HEK293 (cell line): ENCODE measurements around the gene ALDH9A1.

Experiments
- CTCF ChIA-PET: fragments of 350-600 bp; formaldehyde crosslinking; extraction: SDS; loops from one replicate; lab custom pipeline; 2021; ENCODE audit warnings: antibody characterized with exemption; lab: Yijun Ruan, JAX
- POLR2A ChIA-PET: fragments of 300-600 bp; formaldehyde crosslinking; extraction: SDS; loops from one replicate; lab custom pipeline; 2020; ENCODE audit warnings: antibody characterized with exemption, inconsistent platforms; lab: Yijun Ruan, JAX
- H3K27ac ChIP-seq: fragments of 200-500 bp; sonication (Bioruptor generic); 2 replicates; pipeline ENCODE4 v1.5.1; 2014; ENCODE audit warnings: low read depth, low read length, control low read depth, inconsistent platforms; ENCODE audit errors: extremely low read depth
- H3K36me3 ChIP-seq, 2 experiments: fragments of 200-500 bp in 1 of 2; sonication (Bioruptor generic) in 1 of 2; 1 replicate in 1 of 2; 2 replicates in 1 of 2; pipeline ENCODE4 v1.5.1; 2014 to 2017; ENCODE audit warnings: inconsistent platforms in 2 of 2, low read length in 2 of 2; ENCODE audit not compliant: control insufficient read depth in 2 of 2, insufficient read depth in 1 of 2
- H3K4me1 ChIP-seq: fragments of 200-500 bp; sonication (Bioruptor generic); 2 replicates; pipeline ENCODE4 v1.5.1; 2014; ENCODE audit warnings: mild to moderate bottlenecking, low read length, inconsistent platforms; ENCODE audit not compliant: control insufficient read depth, insufficient read depth
- H3K4me3 ChIP-seq: 2 replicates; pipeline ENCODE4 v1.5.1; 2011; ENCODE audit warnings: low read depth, mild to moderate bottlenecking, control low read depth, low read length, moderate library complexity
- H3K9me3 ChIP-seq: fragments of 200-500 bp; sonication (Bioruptor generic); 2 replicates; pipeline ENCODE4 v1.5.1; 2014; ENCODE audit warnings: low read depth, low read length, inconsistent platforms; ENCODE audit not compliant: control insufficient read depth, insufficient read depth
- KLF9 ChIP-seq: fragments of 450-650 bp; formaldehyde crosslinking; IDR thresholded peaks from 2 replicates; pipeline ENCODE4 v1.5.1; 2016; ENCODE audit warnings: missing biosample characterization, missing genetic modification characterization, low read depth
- WT1 ChIP-seq: fragments of 450-650 bp; formaldehyde crosslinking; IDR thresholded peaks from 2 replicates; pipeline ENCODE4 v1.5.1; 2016; ENCODE audit warnings: missing biosample characterization, missing genetic modification characterization
- ZBTB48 ChIP-seq: fragments of 450-650 bp; formaldehyde crosslinking; IDR thresholded peaks from 2 replicates; pipeline ENCODE4 v1.5.1; 2016; ENCODE audit warnings: missing biosample characterization, missing genetic modification characterization
- ZBTB8A ChIP-seq: fragments of 450-650 bp; formaldehyde crosslinking; IDR thresholded peaks from 2 replicates; pipeline ENCODE4 v1.5.1; 2016; ENCODE audit warnings: missing biosample characterization, missing genetic modification characterization
- ZFP37 ChIP-seq: fragments of 450-650 bp; formaldehyde crosslinking; IDR thresholded peaks from 2 replicates; pipeline ENCODE4 v1.5.1; 2016; ENCODE audit warnings: missing biosample characterization, missing genetic modification characterization
- ZNF23 ChIP-seq: fragments of 450-650 bp; formaldehyde crosslinking; IDR thresholded peaks from 2 replicates; pipeline ENCODE4 v1.5.1; 2016; ENCODE audit warnings: missing biosample characterization, missing genetic modification characterization, borderline replicate concordance
- ZNF311 ChIP-seq: fragments of 450-650 bp; formaldehyde crosslinking; IDR thresholded peaks from 2 replicates; pipeline ENCODE4 v1.5.1; 2017; ENCODE audit warnings: missing biosample characterization, missing genetic modification characterization, borderline replicate concordance
- ZNF341 ChIP-seq: fragments of 450-650 bp; formaldehyde crosslinking; IDR thresholded peaks from 2 replicates; pipeline ENCODE4; 2016; ENCODE audit warnings: low read depth, missing biosample characterization, missing genetic modification characterization
- ZNF394 ChIP-seq: fragments of 450-650 bp; formaldehyde crosslinking; IDR thresholded peaks from 2 replicates; pipeline ENCODE4 v1.5.1; 2016; ENCODE audit warnings: missing biosample characterization, missing genetic modification characterization, mild to moderate bottlenecking, moderate library complexity, borderline replicate concordance
- ZNF473 ChIP-seq: fragments of 450-650 bp; formaldehyde crosslinking; IDR thresholded peaks from 2 replicates; pipeline ENCODE4 v1.5.1; 2017; ENCODE audit warnings: missing biosample characterization, missing genetic modification characterization
- ZNF48 ChIP-seq: fragments of 450-650 bp; formaldehyde crosslinking; IDR thresholded peaks from 2 replicates; pipeline ENCODE4 v1.5.1; 2016; ENCODE audit warnings: missing biosample characterization, missing genetic modification characterization
- ZNF629 ChIP-seq: fragments of 450-650 bp; formaldehyde crosslinking; IDR thresholded peaks from 2 replicates; pipeline ENCODE4 v1.5.1; 2017; ENCODE audit warnings: missing biosample characterization, missing genetic modification characterization
- ZNF660 ChIP-seq: fragments of 450-650 bp; IDR thresholded peaks from 2 replicates; pipeline ENCODE4 v1.5.1; 2018; ENCODE audit warnings: missing biosample characterization, mild to moderate bottlenecking, missing genetic modification characterization
- ZNF777 ChIP-seq: fragments of 450-650 bp; formaldehyde crosslinking; IDR thresholded peaks from 2 replicates; pipeline ENCODE4 v1.5.1; 2017; ENCODE audit warnings: missing biosample characterization, missing genetic modification characterization, borderline replicate concordance
- ZNF843 ChIP-seq: fragments of 450-650 bp; formaldehyde crosslinking; IDR thresholded peaks from 2 replicates; pipeline ENCODE4 v1.5.1; 2016; ENCODE audit warnings: missing biosample characterization, missing genetic modification characterization
- ZXDB ChIP-seq: fragments of 450-650 bp; formaldehyde crosslinking; IDR thresholded peaks from 2 replicates; pipeline ENCODE4 v1.5.1; 2016; ENCODE audit warnings: missing biosample characterization, missing genetic modification characterization
- TF ChIP-seq, protein P1 (sequence below): fragments of 450-650 bp; formaldehyde crosslinking; IDR thresholded peaks from 2 replicates; pipeline ENCODE4 v1.5.1; 2016; ENCODE audit warnings: missing biosample characterization, missing genetic modification characterization
- TF ChIP-seq, protein P2 (sequence below): fragments of 450-650 bp; formaldehyde crosslinking; IDR thresholded peaks from 2 replicates; pipeline ENCODE4 v1.5.1; 2017; ENCODE audit warnings: missing biosample characterization, missing genetic modification characterization
- TF ChIP-seq, protein P3 (sequence below): fragments of 450-650 bp; formaldehyde crosslinking; IDR thresholded peaks from 2 replicates; pipeline ENCODE4 v1.5.1; 2016; ENCODE audit warnings: missing biosample characterization, missing genetic modification characterization, borderline replicate concordance
- TF ChIP-seq, protein P4 (sequence below): fragments of 450-650 bp; formaldehyde crosslinking; IDR thresholded peaks from 2 replicates; pipeline ENCODE4 v1.5.1; 2016; ENCODE audit warnings: missing biosample characterization, missing genetic modification characterization
- TF ChIP-seq, protein P5 (sequence below): fragments of 450-650 bp; formaldehyde crosslinking; IDR thresholded peaks from 2 replicates; pipeline ENCODE4 v1.5.1; 2016; ENCODE audit warnings: missing biosample characterization, missing genetic modification characterization
- TF ChIP-seq, protein P6 (sequence below): fragments of 450-650 bp; formaldehyde crosslinking; IDR thresholded peaks from 2 replicates; pipeline ENCODE4 v1.5.1; 2016; ENCODE audit warnings: missing biosample characterization, missing genetic modification characterization

The ALDH9A1 gene

DNA sequence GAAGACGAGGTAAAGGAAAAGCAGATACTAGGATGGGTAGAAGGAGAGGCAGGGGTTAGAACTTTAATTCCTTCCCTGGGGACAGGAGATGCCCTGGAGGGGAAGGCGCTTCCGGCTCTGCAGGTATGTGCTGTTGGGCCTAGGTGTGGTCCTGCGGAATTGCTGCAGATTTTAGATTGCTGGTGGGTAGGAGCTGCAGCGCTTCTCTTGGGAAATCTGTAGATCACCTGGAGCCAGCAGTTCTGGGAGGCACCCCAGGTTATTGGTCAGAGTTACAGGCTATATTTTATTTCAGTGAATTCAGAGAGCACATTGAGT is 66.3 kb downstream of the ALDH9A1 start (continued):
- TF ChIP-seq ZNF394 (tag by site-specific recombination) (no peak), ZXDB (tag by site-specific recombination) (peak; percentile 7; the same call in 1 of the 2 replicates), ZNF23 (tag by site-specific recombination) (no peak), KLF9 (0 out of 2 replicates have a peak, but pooled peaks have one; percentile 13), ZNF473 (tag by site-specific recombination) (no peak), ZBTB48 (peak; percentile 74; the same call in 1 of the 2 replicates)

DNA sequence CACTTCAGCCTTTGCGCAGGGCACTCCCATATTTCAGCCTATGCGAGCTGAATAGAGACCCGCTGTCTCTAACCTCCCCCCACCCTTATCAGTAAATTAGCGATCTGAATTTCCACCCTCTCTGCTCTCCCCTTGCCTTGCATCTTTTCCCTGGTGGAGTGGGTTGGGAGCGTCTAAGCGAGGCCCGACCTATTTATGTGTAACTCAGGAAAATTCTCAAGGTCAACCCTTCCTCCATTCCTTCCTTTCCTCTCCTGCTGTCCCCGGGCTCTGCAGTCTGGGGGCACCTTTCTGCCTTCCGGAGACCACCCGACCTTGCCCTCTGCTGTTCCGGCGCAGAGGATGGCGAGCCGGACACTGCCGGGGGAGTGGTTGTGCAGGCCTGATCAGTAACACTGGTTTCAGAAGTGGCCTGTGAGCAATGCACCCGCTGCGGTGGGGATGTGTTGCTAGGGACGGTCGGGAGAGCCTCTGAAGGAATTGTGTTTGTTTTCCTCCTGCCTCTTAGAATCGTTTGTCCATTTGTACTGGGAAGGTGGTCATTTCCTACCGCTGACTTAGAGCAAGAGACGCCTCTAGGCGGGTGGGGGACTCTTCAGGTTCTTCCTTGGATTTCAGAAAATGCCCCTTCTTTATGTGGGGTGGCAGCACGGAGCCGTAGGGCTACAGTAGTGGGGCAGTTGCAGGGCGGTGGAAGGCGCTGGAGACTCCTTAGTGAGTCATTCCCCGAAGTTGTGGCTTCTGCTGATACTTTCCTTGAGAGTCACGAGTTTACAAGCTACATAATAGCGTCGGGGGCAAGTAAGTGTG is 66.8 kb downstream of the ALDH9A1 start:
- ChIA-PET CTCF (interaction anchor here (0.8 to 1.2 kb wide), 3 partner anchors 13 to 36 kb away, joined by 3 to 5 read pairs (median 4); no protein-coding TSS in a partner anchor), POLR2A (interaction anchor here (1.3 to 1.4 kb wide), 2 partner anchors 34 to 66 kb away, joined by 4 to 7 read pairs; partner anchors contain the start of gene ALDH9A1)
- Histone ChIP-seq H3K27ac (peak overlapping the region; percentile 83; the same call in 1 of the 2 replicates), H3K4me1 (peaks cover 5% of the 10 kb centered on the region), H3K9me3 (no peaks in the 10 kb centered on the region), H3K36me3 (no peaks in the 10 kb centered on the region; a peak in 1 of 3 replicates), H3K4me3 (peak overlapping the region; percentile 84)
- TF ChIP-seq ZNF777 (no peak), ZNF629 (tag by site-specific recombination) (no peak), ZNF660 (tag by site-specific recombination) (0 out of 2 replicates have a peak, but pooled peaks have one; percentile 48), ZNF311 (no peak), ZNF473 (tag by site-specific recombination) (no peak), ZBTB8A (tag by site-specific recombination) (peak; percentile 91), ZNF341 (peak; percentile 70), KLF9 (peak; percentile 39; the same call in 1 of the 2 replicates), ZNF48 (tag by site-specific recombination) (no peak), WT1 (tag by site-specific recombination) (peak; percentile 66), ZFP37 (tag by site-specific recombination) (peak; percentile 16; the same call in 1 of the 2 replicates), ZNF843 (tag by site-specific recombination) (0 out of 2 replicates have a peak, but pooled peaks have one; percentile 16)
- TF ChIP-seq, protein P1, sequence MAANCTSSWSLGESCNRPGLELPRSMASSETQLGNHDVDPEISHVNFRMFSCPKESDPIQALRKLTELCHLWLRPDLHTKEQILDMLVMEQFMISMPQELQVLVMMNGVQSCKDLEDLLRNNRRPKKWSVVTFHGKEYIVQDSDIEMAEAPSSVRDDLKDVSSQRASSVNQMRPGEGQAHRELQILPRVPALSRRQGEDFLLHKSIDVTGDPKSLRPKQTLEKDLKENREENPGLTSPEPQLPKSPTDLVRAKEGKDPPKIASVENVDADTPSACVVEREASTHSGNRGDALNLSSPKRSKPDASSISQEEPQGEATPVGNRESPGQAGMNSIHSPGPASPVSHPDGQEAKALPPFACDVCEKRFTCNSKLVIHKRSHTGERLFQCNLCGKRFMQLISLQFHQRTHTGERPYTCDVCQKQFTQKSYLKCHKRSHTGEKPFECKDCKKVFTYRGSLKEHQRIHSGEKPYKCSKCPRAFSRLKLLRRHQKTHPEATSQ (tag by site-specific recombination) = no peak
- TF ChIP-seq, protein P2, sequence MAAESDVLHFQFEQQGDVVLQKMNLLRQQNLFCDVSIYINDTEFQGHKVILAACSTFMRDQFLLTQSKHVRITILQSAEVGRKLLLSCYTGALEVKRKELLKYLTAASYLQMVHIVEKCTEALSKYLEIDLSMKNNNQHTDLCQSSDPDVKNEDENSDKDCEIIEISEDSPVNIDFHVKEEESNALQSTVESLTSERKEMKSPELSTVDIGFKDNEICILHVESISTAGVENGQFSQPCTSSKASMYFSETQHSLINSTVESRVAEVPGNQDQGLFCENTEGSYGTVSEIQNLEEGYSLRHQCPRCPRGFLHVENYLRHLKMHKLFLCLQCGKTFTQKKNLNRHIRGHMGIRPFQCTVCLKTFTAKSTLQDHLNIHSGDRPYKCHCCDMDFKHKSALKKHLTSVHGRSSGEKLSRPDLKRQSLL = peak; percentile 93
- TF ChIP-seq, protein P3, sequence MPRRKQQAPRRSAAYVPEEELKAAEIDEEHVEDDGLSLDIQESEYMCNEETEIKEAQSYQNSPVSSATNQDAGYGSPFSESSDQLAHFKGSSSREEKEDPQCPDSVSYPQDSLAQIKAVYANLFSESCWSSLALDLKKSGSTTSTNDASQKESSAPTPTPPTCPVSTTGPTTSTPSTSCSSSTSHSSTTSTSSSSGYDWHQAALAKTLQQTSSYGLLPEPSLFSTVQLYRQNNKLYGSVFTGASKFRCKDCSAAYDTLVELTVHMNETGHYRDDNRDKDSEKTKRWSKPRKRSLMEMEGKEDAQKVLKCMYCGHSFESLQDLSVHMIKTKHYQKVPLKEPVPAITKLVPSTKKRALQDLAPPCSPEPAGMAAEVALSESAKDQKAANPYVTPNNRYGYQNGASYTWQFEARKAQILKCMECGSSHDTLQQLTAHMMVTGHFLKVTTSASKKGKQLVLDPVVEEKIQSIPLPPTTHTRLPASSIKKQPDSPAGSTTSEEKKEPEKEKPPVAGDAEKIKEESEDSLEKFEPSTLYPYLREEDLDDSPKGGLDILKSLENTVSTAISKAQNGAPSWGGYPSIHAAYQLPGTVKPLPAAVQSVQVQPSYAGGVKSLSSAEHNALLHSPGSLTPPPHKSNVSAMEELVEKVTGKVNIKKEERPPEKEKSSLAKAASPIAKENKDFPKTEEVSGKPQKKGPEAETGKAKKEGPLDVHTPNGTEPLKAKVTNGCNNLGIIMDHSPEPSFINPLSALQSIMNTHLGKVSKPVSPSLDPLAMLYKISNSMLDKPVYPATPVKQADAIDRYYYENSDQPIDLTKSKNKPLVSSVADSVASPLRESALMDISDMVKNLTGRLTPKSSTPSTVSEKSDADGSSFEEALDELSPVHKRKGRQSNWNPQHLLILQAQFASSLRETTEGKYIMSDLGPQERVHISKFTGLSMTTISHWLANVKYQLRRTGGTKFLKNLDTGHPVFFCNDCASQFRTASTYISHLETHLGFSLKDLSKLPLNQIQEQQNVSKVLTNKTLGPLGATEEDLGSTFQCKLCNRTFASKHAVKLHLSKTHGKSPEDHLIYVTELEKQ = no peak
- TF ChIP-seq, protein P4, sequence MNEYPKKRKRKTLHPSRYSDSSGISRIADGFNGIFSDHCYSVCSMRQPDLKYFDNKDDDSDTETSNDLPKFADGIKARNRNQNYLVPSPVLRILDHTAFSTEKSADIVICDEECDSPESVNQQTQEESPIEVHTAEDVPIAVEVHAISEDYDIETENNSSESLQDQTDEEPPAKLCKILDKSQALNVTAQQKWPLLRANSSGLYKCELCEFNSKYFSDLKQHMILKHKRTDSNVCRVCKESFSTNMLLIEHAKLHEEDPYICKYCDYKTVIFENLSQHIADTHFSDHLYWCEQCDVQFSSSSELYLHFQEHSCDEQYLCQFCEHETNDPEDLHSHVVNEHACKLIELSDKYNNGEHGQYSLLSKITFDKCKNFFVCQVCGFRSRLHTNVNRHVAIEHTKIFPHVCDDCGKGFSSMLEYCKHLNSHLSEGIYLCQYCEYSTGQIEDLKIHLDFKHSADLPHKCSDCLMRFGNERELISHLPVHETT (tag by site-specific recombination) = 0 out of 2 replicates have a peak, but pooled peaks have one; percentile 51
- TF ChIP-seq, protein P5, sequence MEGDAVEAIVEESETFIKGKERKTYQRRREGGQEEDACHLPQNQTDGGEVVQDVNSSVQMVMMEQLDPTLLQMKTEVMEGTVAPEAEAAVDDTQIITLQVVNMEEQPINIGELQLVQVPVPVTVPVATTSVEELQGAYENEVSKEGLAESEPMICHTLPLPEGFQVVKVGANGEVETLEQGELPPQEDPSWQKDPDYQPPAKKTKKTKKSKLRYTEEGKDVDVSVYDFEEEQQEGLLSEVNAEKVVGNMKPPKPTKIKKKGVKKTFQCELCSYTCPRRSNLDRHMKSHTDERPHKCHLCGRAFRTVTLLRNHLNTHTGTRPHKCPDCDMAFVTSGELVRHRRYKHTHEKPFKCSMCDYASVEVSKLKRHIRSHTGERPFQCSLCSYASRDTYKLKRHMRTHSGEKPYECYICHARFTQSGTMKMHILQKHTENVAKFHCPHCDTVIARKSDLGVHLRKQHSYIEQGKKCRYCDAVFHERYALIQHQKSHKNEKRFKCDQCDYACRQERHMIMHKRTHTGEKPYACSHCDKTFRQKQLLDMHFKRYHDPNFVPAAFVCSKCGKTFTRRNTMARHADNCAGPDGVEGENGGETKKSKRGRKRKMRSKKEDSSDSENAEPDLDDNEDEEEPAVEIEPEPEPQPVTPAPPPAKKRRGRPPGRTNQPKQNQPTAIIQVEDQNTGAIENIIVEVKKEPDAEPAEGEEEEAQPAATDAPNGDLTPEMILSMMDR (tag by site-specific recombination) = peak; percentile 51
- TF ChIP-seq, protein P6, sequence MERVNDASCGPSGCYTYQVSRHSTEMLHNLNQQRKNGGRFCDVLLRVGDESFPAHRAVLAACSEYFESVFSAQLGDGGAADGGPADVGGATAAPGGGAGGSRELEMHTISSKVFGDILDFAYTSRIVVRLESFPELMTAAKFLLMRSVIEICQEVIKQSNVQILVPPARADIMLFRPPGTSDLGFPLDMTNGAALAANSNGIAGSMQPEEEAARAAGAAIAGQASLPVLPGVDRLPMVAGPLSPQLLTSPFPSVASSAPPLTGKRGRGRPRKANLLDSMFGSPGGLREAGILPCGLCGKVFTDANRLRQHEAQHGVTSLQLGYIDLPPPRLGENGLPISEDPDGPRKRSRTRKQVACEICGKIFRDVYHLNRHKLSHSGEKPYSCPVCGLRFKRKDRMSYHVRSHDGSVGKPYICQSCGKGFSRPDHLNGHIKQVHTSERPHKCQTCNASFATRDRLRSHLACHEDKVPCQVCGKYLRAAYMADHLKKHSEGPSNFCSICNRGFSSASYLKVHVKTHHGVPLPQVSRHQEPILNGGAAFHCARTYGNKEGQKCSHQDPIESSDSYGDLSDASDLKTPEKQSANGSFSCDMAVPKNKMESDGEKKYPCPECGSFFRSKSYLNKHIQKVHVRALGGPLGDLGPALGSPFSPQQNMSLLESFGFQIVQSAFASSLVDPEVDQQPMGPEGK (tag by site-specific recombination) = peak; percentile 55
